CD4-positive, CD25-positive, alpha-beta regulatory T cell (primary cell): ENCODE data around the gene WWOX. TPM values are rescaled to one million over a fixed set of nuclear protein-coding genes. Genes with fewer than 3 reads are reported as not detected.

Experiments
- ATAC-seq, 2 donors: fragments of 150-1000 bp; cut with Tn5 transposase; one replicate each; pipeline ENCODE4 v1.10.0; 2021; ENCODE audit warnings: low read depth in 2 of 2, moderate number of reproducible peaks in 2 of 2, moderate library complexity in 1 of 2
- DNase-seq, 3 donors: peaks; one replicate each; pipeline versions ENCODE4 v3.0.0 to v3.0.0-alpha.2; 2012 to 2022; ENCODE audit warnings: mixed read lengths in 1 of 3
- H3K27ac ChIP-seq: one replicate; pipeline ENCODE4 v1.7.0; 2013; ENCODE audit warnings: mild to moderate bottlenecking, low read length; ENCODE audit not compliant: insufficient read depth, poor library complexity, severe bottlenecking
- H3K27me3 ChIP-seq: one replicate; pipeline ENCODE4 v1.7.0; 2013; ENCODE audit warnings: low read length; ENCODE audit not compliant: control insufficient read depth, insufficient read depth
- H3K36me3 ChIP-seq: one replicate; pipeline ENCODE4 v1.7.0; 2013; ENCODE audit warnings: mild to moderate bottlenecking, low read length, moderate library complexity; ENCODE audit not compliant: control insufficient read depth, insufficient read depth
- H3K4me1 ChIP-seq: 2 replicates; pipeline ENCODE4 v1.7.0; 2013; ENCODE audit warnings: mild to moderate bottlenecking, low read length; ENCODE audit not compliant: insufficient read depth, control insufficient read depth, poor library complexity, severe bottlenecking
- H3K4me3 ChIP-seq: one replicate; pipeline ENCODE4 v1.7.0; 2013; ENCODE audit warnings: low read depth, mild to moderate bottlenecking, low read length, moderate library complexity
- H3K9me3 ChIP-seq, 2 experiments: 1 replicate in 1 of 2; 2 replicates in 1 of 2; pipeline ENCODE4 v1.7.0; 2013; ENCODE audit warnings: low read length in 2 of 2, mild to moderate bottlenecking in 1 of 2, moderate library complexity in 1 of 2; ENCODE audit not compliant: control insufficient read depth in 2 of 2
- H3K27ac Mint-ChIP-seq, 3 donors: one replicate each; pipeline ENCODE4 v1.8.0; 2020 to 2022; ENCODE audit warnings: mild to moderate bottlenecking in 3 of 3, mixed read lengths in 3 of 3, moderate library complexity in 2 of 3
- H3K27me3 Mint-ChIP-seq: one replicate; pipeline ENCODE4 v1.8.0; 2022; ENCODE audit warnings: mild to moderate bottlenecking, mixed read lengths
- H3K36me3 Mint-ChIP-seq: one replicate; pipeline ENCODE4 v1.8.0; 2020; ENCODE audit warnings: mixed read lengths
- H3K4me1 Mint-ChIP-seq, 4 donors: one replicate each; pipeline ENCODE4 v1.8.0; 2020 to 2022; ENCODE audit warnings: mixed read lengths in 4 of 4, mild to moderate bottlenecking in 1 of 4
- H3K4me3 Mint-ChIP-seq, 4 donors: one replicate each; pipeline ENCODE4 v1.8.0; 2020 to 2022; ENCODE audit warnings: mild to moderate bottlenecking in 4 of 4, mixed read lengths in 4 of 4, moderate library complexity in 3 of 4
- H3K9me3 Mint-ChIP-seq, 7 donors: one replicate each; pipeline ENCODE4 v1.8.0; 2020 to 2022; ENCODE audit warnings: mixed read lengths in 7 of 7, mild to moderate bottlenecking in 3 of 7, moderate library complexity in 2 of 7
- polyA plus RNA-seq, 4 donors: library from polyadenylated mRNA; unstranded; fragments of 300-500 nt; fragmentation: Illumina TruSeq; gene quantifications; one replicate each; pipeline ENCODE4 v1.2.3, GENCODE V29; 2021
- total RNA-seq: library from RNA; stranded (reverse); gene quantifications from one replicate; pipeline ENCODE4 v1.2.3, GENCODE V29; 2022

Gene WWOX
- total and polyA plus RNA-seq, 5 donors from 2014 or later, result 10.3 to 18.6 (median 12.8) TPM

DNA sequence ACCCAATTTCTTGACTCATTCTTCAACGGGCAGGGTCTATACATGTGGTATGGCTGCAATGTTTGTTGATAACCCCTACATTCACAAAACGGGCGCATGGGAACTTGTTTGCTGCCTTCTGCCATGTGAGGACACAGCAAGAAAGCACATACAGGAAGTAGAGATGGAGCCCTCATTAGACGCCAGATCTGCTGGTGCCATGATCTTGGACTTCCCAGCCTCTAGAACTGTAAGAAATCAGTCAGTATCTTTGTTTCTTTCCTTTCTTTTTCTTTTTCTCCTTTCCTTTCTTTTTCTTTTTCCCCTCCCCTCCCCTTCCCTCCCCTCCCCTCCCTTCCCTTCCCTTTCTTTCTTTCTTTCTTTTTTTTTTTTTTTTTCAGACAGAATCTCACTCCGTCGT lies 165.2 kb downstream of the WWOX start:
- no peaks in the 10 kb centered on the region for H3K27me3 Mint-ChIP-seq
- no peaks in the 10 kb centered on the region for H3K36me3 ChIP-seq
- H3K27ac Mint-ChIP-seq, result no peak overlapping the region
- no peaks in the 10 kb centered on the region for H3K27me3 ChIP-seq
- no peak overlapping the region for H3K4me3 ChIP-seq
- peaks cover 15% of the 10 kb centered on the region for H3K36me3 Mint-ChIP-seq
- H3K9me3 ChIP-seq, result no peaks in the 10 kb centered on the region
- ATAC-seq (no peak), DNase-seq (no peak)
- H3K4me3 Mint-ChIP-seq, result no peak overlapping the region
- H3K4me1 ChIP-seq, result no peaks in the 10 kb centered on the region
- H3K9me3 Mint-ChIP-seq, result peaks cover 0 to 5% (median 0%) of the 10 kb centered on the region in 7 donors
- H3K4me1 Mint-ChIP-seq, result no peaks in the 10 kb centered on the region
- H3K27ac ChIP-seq, result no peak overlapping the region

- ATAC-seq, result no peak
- Histone ChIP-seq H3K27me3 (no peaks in the 10 kb centered on the region), H3K27ac (no peak overlapping the region), H3K4me1 (no peaks in the 10 kb centered on the region), H3K4me3 (no peak overlapping the region), H3K36me3 (no peaks in the 10 kb centered on the region), H3K9me3 (no peaks in the 10 kb centered on the region)
- DNase-seq, result no peak
- H3K4me3 Mint-ChIP-seq, result no peak overlapping the region
- peaks cover 0 to 2% (median 0%) of the 10 kb centered on the region in 7 donors for H3K9me3 Mint-ChIP-seq
- peaks cover 18% of the 10 kb centered on the region for H3K36me3 Mint-ChIP-seq
- no peaks in the 10 kb centered on the region for H3K4me1 Mint-ChIP-seq
- H3K27me3 Mint-ChIP-seq, result no peaks in the 10 kb centered on the region
- H3K27ac Mint-ChIP-seq, result no peak overlapping the region
Measured at GRCh38 chr16:78269256-78269655, 169.8 kb downstream of the WWOX start.

DNA sequence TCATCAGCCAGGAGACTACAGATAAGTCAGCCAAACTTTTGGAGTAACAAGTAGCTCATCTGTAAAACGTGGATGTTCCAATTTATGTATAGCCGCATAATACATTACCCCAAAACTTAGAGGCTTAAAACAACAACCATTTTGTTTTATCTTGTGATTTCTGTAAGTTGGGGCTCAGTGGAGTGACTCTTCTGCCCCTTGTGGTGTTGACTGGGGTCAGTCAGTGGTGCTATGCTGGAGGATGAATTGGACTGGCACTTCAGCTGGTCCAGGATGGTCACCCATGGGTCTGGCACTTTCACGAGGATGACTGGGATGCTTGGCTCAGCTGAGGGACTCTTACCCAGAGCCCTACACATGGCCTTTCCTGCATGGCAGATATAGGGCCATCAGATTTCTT lies 172.5 kb downstream of the WWOX start:
- no peaks in the 10 kb centered on the region for H3K27me3 Mint-ChIP-seq
- Histone ChIP-seq H3K4me1 (no peaks in the 10 kb centered on the region), H3K9me3 (no peaks in the 10 kb centered on the region), H3K27me3 (no peaks in the 10 kb centered on the region), H3K27ac (no peak overlapping the region), H3K36me3 (no peaks in the 10 kb centered on the region), H3K4me3 (no peak overlapping the region)
- peaks cover 0 to 2% (median 0%) of the 10 kb centered on the region in 7 donors for H3K9me3 Mint-ChIP-seq
- no peak overlapping the region for H3K27ac Mint-ChIP-seq
- H3K36me3 Mint-ChIP-seq, result peaks cover 14% of the 10 kb centered on the region
- DNase-seq (no peak), ATAC-seq (no peak)
- no peaks in the 10 kb centered on the region for H3K4me1 Mint-ChIP-seq
- no peak overlapping the region for H3K4me3 Mint-ChIP-seq

GRCh38 chr16:78274771-78275170 lies 175.3 kb downstream of the WWOX start:
- ATAC-seq, result no peak
- no peaks in the 10 kb centered on the region for H3K36me3 ChIP-seq

DNA sequence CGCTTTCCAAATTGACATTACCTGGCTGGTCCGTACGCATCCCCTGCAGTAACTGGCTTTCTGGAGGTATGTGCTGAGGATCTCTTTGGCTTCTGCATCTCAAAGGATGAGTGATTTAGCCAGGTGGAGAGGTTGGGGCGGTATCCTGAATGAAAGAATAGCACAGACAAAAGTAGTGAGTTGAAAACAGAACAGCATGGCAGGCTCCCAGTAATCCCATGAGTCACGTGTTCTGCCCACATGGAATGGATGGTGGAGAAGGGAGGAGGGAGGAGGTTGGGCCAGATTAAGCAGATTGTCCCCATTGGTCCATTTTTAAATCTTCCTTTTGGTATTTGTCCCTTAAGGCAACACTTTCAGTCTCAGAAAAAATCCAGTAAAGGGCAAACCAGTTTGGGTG lies 176.0 kb downstream of the WWOX start:
- Mint-ChIP-seq H3K27me3 (no peaks in the 10 kb centered on the region), H3K4me3 (no peak overlapping the region), H3K27ac (no peak overlapping the region), H3K4me1 (no peaks in the 10 kb centered on the region), H3K36me3 (peaks cover 13% of the 10 kb centered on the region), H3K9me3 (peaks cover 0 to 2% (median 0%) of the 10 kb centered on the region in 7 donors)
- ATAC-seq, result no peak
- H3K27me3 ChIP-seq, result no peaks in the 10 kb centered on the region
- H3K36me3 ChIP-seq, result no peaks in the 10 kb centered on the region
- no peak overlapping the region for H3K27ac ChIP-seq
- H3K9me3 ChIP-seq, result no peaks in the 10 kb centered on the region
- DNase-seq, result no peak
- no peak overlapping the region for H3K4me3 ChIP-seq
- H3K4me1 ChIP-seq, result no peaks in the 10 kb centered on the region

More at GRCh38 chr16:78274771-78275170, 175.3 kb downstream of the WWOX start:
- no peak overlapping the region for H3K4me3 ChIP-seq
- no peaks in the 10 kb centered on the region for H3K9me3 ChIP-seq
- no peaks in the 10 kb centered on the region for H3K4me1 Mint-ChIP-seq
- H3K9me3 Mint-ChIP-seq, result peaks cover 0 to 2% (median 0%) of the 10 kb centered on the region in 7 donors
- no peaks in the 10 kb centered on the region for H3K4me1 ChIP-seq
- no peak overlapping the region for H3K27ac ChIP-seq
- no peak overlapping the region for H3K4me3 Mint-ChIP-seq
- no peak overlapping the region for H3K27ac Mint-ChIP-seq
- H3K27me3 ChIP-seq, result no peaks in the 10 kb centered on the region
- peaks cover 10% of the 10 kb centered on the region for H3K36me3 Mint-ChIP-seq
- H3K27me3 Mint-ChIP-seq, result no peaks in the 10 kb centered on the region
- no peak for DNase-seq

GRCh38 chr16:78277321-78278055 lies 178.0 kb downstream of the WWOX start:
- Mint-ChIP-seq H3K27me3 (no peaks in the 10 kb centered on the region), H3K9me3 (peaks cover 0 to 2% (median 0%) of the 10 kb centered on the region in 7 donors), H3K4me3 (no peak overlapping the region), H3K4me1 (no peaks in the 10 kb centered on the region), H3K27ac (no peak overlapping the region), H3K36me3 (peaks cover 6% of the 10 kb centered on the region)
- no peak for ATAC-seq
- Histone ChIP-seq H3K4me1 (no peaks in the 10 kb centered on the region), H3K4me3 (no peak overlapping the region), H3K27me3 (no peaks in the 10 kb centered on the region), H3K36me3 (no peaks in the 10 kb centered on the region), H3K27ac (no peak overlapping the region), H3K9me3 (no peaks in the 10 kb centered on the region)
- no peak for DNase-seq

DNA sequence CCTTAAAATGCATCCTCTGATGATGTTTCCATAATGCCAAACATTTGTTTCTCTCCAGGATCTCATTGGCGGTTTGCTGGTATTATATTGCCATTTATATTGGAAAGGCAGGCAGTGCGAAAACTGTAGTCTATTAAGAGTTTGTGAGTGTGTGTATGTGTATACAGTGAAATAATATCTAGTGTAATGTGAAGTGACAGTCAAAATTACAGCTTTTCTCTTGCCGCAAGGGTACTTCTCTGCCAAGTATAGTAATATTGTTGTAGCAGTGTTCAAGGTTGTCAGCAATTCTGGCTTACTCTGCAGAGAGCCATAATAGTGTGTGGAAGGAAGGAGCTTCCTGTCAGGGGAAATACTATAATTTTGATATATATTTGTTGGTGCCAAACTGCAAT lies 178.6 kb downstream of the WWOX start:
- H3K9me3 Mint-ChIP-seq, result no peaks in the 10 kb centered on the region
- Histone ChIP-seq H3K27me3 (no peaks in the 10 kb centered on the region), H3K9me3 (no peaks in the 10 kb centered on the region), H3K4me1 (no peaks in the 10 kb centered on the region), H3K36me3 (no peaks in the 10 kb centered on the region), H3K27ac (no peak overlapping the region), H3K4me3 (no peak overlapping the region)
- no peak overlapping the region for H3K4me3 Mint-ChIP-seq
- H3K27me3 Mint-ChIP-seq, result no peaks in the 10 kb centered on the region
- H3K27ac Mint-ChIP-seq, result no peak overlapping the region
- ATAC-seq, result no peak
- DNase-seq, result no peak
- peaks cover 6% of the 10 kb centered on the region for H3K36me3 Mint-ChIP-seq
- no peaks in the 10 kb centered on the region for H3K4me1 Mint-ChIP-seq

DNA sequence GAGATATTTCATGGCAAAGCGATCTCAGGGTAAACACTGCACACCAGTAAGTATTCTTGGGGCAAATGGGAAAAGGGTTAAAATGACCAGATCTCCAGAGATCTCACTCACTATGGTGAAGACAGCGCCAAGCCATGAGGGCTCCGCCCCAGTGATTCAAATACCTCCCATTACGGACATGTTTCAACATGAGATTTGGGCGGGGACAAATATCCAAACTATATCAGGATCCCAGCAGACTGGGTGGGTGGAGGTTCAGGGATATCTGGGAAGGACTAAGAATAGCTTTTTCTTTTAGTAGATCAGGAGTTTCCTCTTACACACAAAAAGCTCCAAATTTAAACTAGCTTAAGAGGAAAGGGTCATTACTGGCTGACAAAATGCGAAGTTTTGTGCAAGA lies 181.7 kb downstream of the WWOX start:
- no peaks in the 10 kb centered on the region for H3K4me1 ChIP-seq
- DNase-seq (no peak), ATAC-seq (no peak)
- Mint-ChIP-seq H3K4me1 (no peaks in the 10 kb centered on the region), H3K27ac (no peak overlapping the region), H3K4me3 (peak overlapping the region in 1 of 4 donors; percentile 7), H3K27me3 (no peaks in the 10 kb centered on the region), H3K9me3 (no peaks in the 10 kb centered on the region), H3K36me3 (peaks cover 3% of the 10 kb centered on the region)
- no peaks in the 10 kb centered on the region for H3K9me3 ChIP-seq
- H3K4me3 ChIP-seq, result no peak overlapping the region
- H3K36me3 ChIP-seq, result no peaks in the 10 kb centered on the region
- H3K27me3 ChIP-seq, result no peaks in the 10 kb centered on the region
- no peak overlapping the region for H3K27ac ChIP-seq
